ENCODE results near the gene PPARD. TPM values are rescaled to one million over a fixed set of nuclear protein-coding genes. Genes with fewer than 3 reads are reported as not detected.

Gene PPARD
- total and polyA plus RNA-seq, 12 donors = 6.0 to 39.8 (median 21.6) TPM

GRCh38 chr6:35297601-35298481, 44.5 kb upstream of the PPARD start, which contains the start of gene DEF6:
DEF6 (plus strand) TSS chr6:35297818; CDS start chr6:35297857, 39 bp downstream.
- WGBS, 4 donors = 44 to 53% (median 45%) methylated on average over 22 to 35 of the region's 35 CpGs; no CpG with 5 or more reads in 1 of the 4 donors
- peak within 1 kb of the TSS in 2 of 5 donors; percentile 26 to 85 for H3K27ac ChIP-seq
- H3K27me3 ChIP-seq = no peaks in the 10 kb centered on the region
- peaks cover 0 to 6% of the 10 kb centered on the region in 2 donors for H3K4me1 ChIP-seq (replicated peaks in 1 of 2)
- peak within 1 kb of the TSS in 1 of 4 donors; percentile 38 for H3K4me3 ChIP-seq
- peak; percentile 52 to 82 (median 62) for DNase-seq
- peaks cover 0 to 29% of the 10 kb centered on the region in 2 donors for H3K36me3 ChIP-seq (replicated peaks in 1 of 2)
- TF ChIP-seq, protein P1, sequence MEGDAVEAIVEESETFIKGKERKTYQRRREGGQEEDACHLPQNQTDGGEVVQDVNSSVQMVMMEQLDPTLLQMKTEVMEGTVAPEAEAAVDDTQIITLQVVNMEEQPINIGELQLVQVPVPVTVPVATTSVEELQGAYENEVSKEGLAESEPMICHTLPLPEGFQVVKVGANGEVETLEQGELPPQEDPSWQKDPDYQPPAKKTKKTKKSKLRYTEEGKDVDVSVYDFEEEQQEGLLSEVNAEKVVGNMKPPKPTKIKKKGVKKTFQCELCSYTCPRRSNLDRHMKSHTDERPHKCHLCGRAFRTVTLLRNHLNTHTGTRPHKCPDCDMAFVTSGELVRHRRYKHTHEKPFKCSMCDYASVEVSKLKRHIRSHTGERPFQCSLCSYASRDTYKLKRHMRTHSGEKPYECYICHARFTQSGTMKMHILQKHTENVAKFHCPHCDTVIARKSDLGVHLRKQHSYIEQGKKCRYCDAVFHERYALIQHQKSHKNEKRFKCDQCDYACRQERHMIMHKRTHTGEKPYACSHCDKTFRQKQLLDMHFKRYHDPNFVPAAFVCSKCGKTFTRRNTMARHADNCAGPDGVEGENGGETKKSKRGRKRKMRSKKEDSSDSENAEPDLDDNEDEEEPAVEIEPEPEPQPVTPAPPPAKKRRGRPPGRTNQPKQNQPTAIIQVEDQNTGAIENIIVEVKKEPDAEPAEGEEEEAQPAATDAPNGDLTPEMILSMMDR (IDR thresholded peaks at IDR 0.05) = peak in 5 of 6 experiments; percentile 35 to 59 (median 52)
- TF ChIP-seq POLR2A (IDR thresholded peaks at IDR 0.05) = no peak
- no peaks in the 10 kb centered on the region for H3K9me3 ChIP-seq (replicated peaks in 1 of 3)
- intact Hi-C loops (cut with DNase I) = no loop called here

GRCh38 chr6:35298625-35299140, 43.7 kb upstream of the PPARD start:
- Histone ChIP-seq H3K27ac (peak overlapping the region in 1 of 5 donors; percentile 85), H3K9me3 (replicated peaks in 1 of 3) (no peaks in the 10 kb centered on the region), H3K27me3 (no peaks in the 10 kb centered on the region), H3K4me1 (replicated peaks in 1 of 2) (peaks cover 0 to 6% of the 10 kb centered on the region in 2 donors), H3K36me3 (replicated peaks in 1 of 2) (peaks cover 0 to 21% of the 10 kb centered on the region in 2 donors), H3K4me3 (peak overlapping the region in 1 of 4 donors; percentile 38)
- intact Hi-C loops (cut with DNase I) = no loop called here
- DNase-seq = no peak
- no peak for TF ChIP-seq POLR2A (IDR thresholded peaks at IDR 0.05)
- TF ChIP-seq, protein P1 (IDR thresholded peaks at IDR 0.05) = no peak
- 82 to 88% (median 86%) methylated on average over 5 to 6 of the region's 6 CpGs for WGBS, 4 donors

GRCh38 chr6:35299674-35300073, 42.7 kb upstream of the PPARD start:
- 58 to 87% (median 79%) methylated on average over 4 of the region's 4 CpGs for WGBS, 4 donors
- Histone ChIP-seq H3K27me3 (no peaks in the 10 kb centered on the region), H3K4me3 (no peak overlapping the region), H3K4me1 (replicated peaks in 1 of 2) (peaks cover 0 to 6% of the 10 kb centered on the region in 2 donors), H3K36me3 (replicated peaks in 1 of 2) (peaks cover 0 to 15% of the 10 kb centered on the region in 2 donors), H3K9me3 (replicated peaks in 1 of 3) (no peaks in the 10 kb centered on the region), H3K27ac (peak overlapping the region in 2 of 5 donors; percentile 21 to 61)
- DNase-seq = peak in 2 of 7 donors; percentile 45 to 46
- no peak for TF ChIP-seq POLR2A (IDR thresholded peaks at IDR 0.05)
- TF ChIP-seq, protein P1 (IDR thresholded peaks at IDR 0.05) = no peak
- intact Hi-C loops (cut with DNase I) = no loop called here

DNA sequence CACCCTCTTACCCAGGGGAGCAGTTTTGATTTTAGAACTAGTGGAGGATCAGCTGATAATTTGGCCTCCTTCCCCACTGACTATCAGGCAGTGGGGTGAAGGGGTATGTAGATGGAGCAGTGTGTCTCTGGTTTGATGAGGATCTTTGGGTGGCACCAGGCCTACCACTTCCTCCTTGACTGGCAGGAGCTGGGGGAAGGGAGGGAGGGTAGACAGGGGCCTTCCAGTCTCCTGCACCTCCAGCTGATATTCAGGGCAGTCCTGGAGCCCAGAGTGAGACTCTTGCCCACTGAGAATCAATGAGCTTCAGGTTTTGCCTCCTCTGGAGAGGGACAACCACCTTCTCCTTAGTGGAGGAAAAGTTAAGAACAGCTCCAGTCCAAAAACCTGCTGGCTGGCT, 41.5 kb upstream of the PPARD start:
- H3K27ac ChIP-seq = peak overlapping the region in 1 of 5 donors; percentile 61
- no peak for DNase-seq
- H3K4me1 ChIP-seq (replicated peaks in 1 of 2) = peaks cover 0 to 6% of the 10 kb centered on the region in 2 donors
- intact Hi-C loops (cut with DNase I) = no loop called here
- H3K27me3 ChIP-seq = no peaks in the 10 kb centered on the region
- H3K36me3 ChIP-seq (replicated peaks in 1 of 2) = peaks cover 0 to 3% of the 10 kb centered on the region in 2 donors
- no peak overlapping the region for H3K4me3 ChIP-seq
- TF ChIP-seq, protein P1 (IDR thresholded peaks at IDR 0.05) = no peak
- TF ChIP-seq POLR2A (IDR thresholded peaks at IDR 0.05) = no peak
- H3K9me3 ChIP-seq (replicated peaks in 1 of 3) = no peaks in the 10 kb centered on the region

Data from adrenal gland (tissue), 12 donors.